Heart left ventricle (tissue), 16 donors: ENCODE measurements around the gene CXXC5. TPM values are rescaled to one million over a fixed set of nuclear protein-coding genes. Genes with fewer than 3 reads are reported as not detected.
A peak's percentile ranks its signal among the peaks of the same experiment; 100 is the strongest.

ENCODE experiments used
- ATAC-seq, 4 donors: fragments of 200-7000 bp; cut with Tn5 transposase; one replicate each; pipeline ENCODE4 v1.9.1; 2020 to 2022; ENCODE audit warnings: moderate library complexity in 4 of 4, mild to moderate bottlenecking in 3 of 4, moderate number of reproducible peaks in 1 of 4
- DNase-seq, 5 donors: peaks; one replicate each; pipeline ENCODE4 v3.0.0-alpha.2; 2020
- H3K27ac ChIP-seq, 12 donors: fragments of 200-600 bp; sonication (generic) in 4 of 12; one replicate each; pipeline versions ENCODE4 v1.5.0 to v1.8.0; 2016 to 2022; ENCODE audit warnings: mild to moderate bottlenecking in 2 of 12
- H3K27me3 ChIP-seq, 9 donors: fragments of 200-600 bp; sonication (generic) in 2 of 9; one replicate each; pipeline versions ENCODE4 v1.5.1 to v1.8.0; 2016 to 2022; ENCODE audit warnings: mild to moderate bottlenecking in 3 of 9
- H3K36me3 ChIP-seq, 9 donors: fragments of 200-600 bp; sonication (generic) in 2 of 9; one replicate each; pipeline versions ENCODE4 v1.5.0 to v1.8.0; 2018 to 2022; ENCODE audit warnings: mild to moderate bottlenecking in 2 of 9
- H3K4me1 ChIP-seq, 12 donors: fragments of 200-600 bp; sonication (generic) in 4 of 12; one replicate each; pipeline versions ENCODE4 v1.5.0 to v1.8.0; 2016 to 2022; ENCODE audit warnings: mild to moderate bottlenecking in 3 of 12
- H3K4me3 ChIP-seq, 12 donors: fragments of 200-600 bp; sonication (generic) in 4 of 12; one replicate each; pipeline versions ENCODE4 v1.5.0 to v1.8.0; 2017 to 2022; ENCODE audit warnings: mild to moderate bottlenecking in 9 of 12, moderate library complexity in 4 of 12
- H3K9me3 ChIP-seq, 12 donors: fragments of 200-600 bp; sonication (generic) in 4 of 12; one replicate each; pipeline versions ENCODE4 v1.5.0 to v1.8.0; 2016 to 2022; ENCODE audit warnings: mild to moderate bottlenecking in 1 of 12
- CTCF ChIP-seq, 12 donors: fragments of 200-600 bp; sonication (generic) in 4 of 12; IDR thresholded peaks; one replicate each; pipeline versions ENCODE4 v1.5.0 to v1.8.0; 2018 to 2022; ENCODE audit warnings: antibody characterized with exemption in 12 of 12, mild to moderate bottlenecking in 5 of 12
- POLR2A ChIP-seq, 2 donors: fragments of 450-650 bp; IDR thresholded peaks; one replicate each; pipeline ENCODE4 v1.6.1; 2017; ENCODE audit warnings: antibody characterized with exemption in 2 of 2, mild to moderate bottlenecking in 2 of 2, moderate library complexity in 2 of 2
- WGBS, 4 donors: extraction: QIAGEN DNeasy Blood & Tissue Kit in 2 of 4; methylation state at CpG; one replicate each; pipeline versions ENCODE4 v1.1.5 to v1.1.7; 2013 to 2018; 5-methylcytosine and 5-hydroxymethylcytosine counted together
- intact Hi-C, 10 donors: fragments of 100-400 bp; cut with DNase I; formaldehyde crosslinking; loops; one replicate each; pipeline versions ENCODE4 v1.11.1 to v1.14.2; 2022
- polyA plus RNA-seq, 2 donors: library from polyadenylated mRNA; stranded (reverse); fragments of 200-250 nt; gene quantifications; one replicate each; pipeline ENCODE4 v1.2.3, GENCODE V29; 2013
- total RNA-seq, 9 donors: library from RNA; depleted of rRNA in 2 of 9; stranded (reverse); fragments of >200 nt in 2 of 9; fragmentation: NEBNext Ultra II Directional in 3 of 9; extraction: Animal tissue kit (Norgen Biotek cat#: 25700) in 3 of 9; gene quantifications; one replicate each; pipeline versions ENCODE4 v1.1.0 to v1.2.4, GENCODE V29; 2016 to 2023
- donor health status: ischemic (EF 13 %, LVEDD 7.1; RV severe dilation, severe dysfunction).
- donor health status: healthy with polysubstance abuse.
- donor health status: DM: no; HTN: yes; CAD: no.
- donor health status: DM: no; HTN: no; CAD: no.
- donor health status: ischemic (EF 25% LVEDD 6.9; RV normal size, moderate dysfunction).
- donor health status: ischemic (EF 25% LVEDD 5.7; RV mildly dilated, moderate dysfunction).
- donor health status: healthy.
- donor health status: DM: yes; HTN: yes; CAD: no.
- donor health status: ischemic (EF 35%, LVEDD 5.7; RV mildly dilated, moderate dysfunction).
- donor health status: nonischemic (EF 11% LVEDD 7.7; RV severe dilation, severe dysfunction).
- donor health status: DM: yes; HTN: yes; CAD: no.
- donor health status: PGD.
- donor health status: ischemic (EF 29% LVEDD 5.4; RV normal size, mild dysfunction).
- donor health status: nonischemic (EF 23%, LVEDD 6.1; RV moderate dilation, normal function).

The CXXC5 gene
- total and polyA plus RNA-seq, 11 donors: 29.8 to 74.6 (median 36.3) TPM

DNA sequence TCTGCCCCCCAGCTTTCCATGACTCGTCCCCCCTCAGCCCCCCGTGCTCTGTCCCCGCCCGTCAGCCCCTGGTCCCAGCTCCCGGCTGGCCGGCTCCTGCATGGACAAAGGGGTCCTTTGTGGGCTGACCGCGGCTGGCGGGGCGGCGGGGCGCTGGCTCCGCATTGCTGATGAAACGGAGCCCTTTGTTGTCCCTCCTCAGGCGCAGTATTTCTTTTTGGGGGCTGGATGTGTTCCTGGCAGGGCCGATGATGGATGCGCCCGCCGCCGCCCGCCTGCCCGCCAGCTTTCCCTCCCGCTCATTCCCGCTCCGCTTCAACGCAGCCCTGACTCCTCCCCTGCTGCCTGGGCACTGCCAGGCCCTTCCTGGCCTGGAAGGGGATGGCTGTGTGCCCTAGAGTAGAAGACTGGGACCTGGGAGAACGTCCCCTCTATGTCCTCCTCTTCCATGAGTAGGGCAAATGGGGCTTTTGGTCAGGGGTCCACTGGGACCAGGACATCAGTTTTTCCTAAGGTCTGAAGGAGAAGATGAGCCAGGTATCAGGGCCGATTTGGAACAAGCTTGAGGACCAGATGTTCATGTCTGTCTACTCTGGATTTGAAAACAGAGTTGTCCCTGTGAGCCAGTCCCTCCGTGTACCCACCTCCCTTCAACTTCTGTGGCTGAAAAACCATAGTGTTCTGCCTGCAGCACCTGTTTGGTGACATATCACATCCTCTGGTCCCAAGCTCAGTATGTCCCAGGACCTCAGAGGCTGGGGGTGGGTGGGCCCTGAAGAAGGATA, 29.0 kb downstream of the CXXC5 start:
- TF ChIP-seq POLR2A (IDR thresholded peaks at IDR 0.05) (no peak), CTCF (IDR thresholded peaks at IDR 0.05) (no peak)
- DNase-seq: no peak
- ATAC-seq: peak; percentile 31 to 59 (median 42)
- Histone ChIP-seq H3K9me3 (no peaks in the 10 kb centered on the region), H3K36me3 (peaks cover 0 to 24% (median 16%) of the 10 kb centered on the region in 9 donors), H3K4me1 (peaks cover 6 to 76% (median 53%) of the 10 kb centered on the region in 12 donors), H3K27me3 (no peaks in the 10 kb centered on the region), H3K4me3 (no peak overlapping the region), H3K27ac (peak overlapping the region; percentile 5 to 90 (median 68))
- 71 to 78% (median 75%) methylated on average over 29 of the region's 29 CpGs for WGBS, 4 donors
- intact Hi-C loops: no loop called here

DNA sequence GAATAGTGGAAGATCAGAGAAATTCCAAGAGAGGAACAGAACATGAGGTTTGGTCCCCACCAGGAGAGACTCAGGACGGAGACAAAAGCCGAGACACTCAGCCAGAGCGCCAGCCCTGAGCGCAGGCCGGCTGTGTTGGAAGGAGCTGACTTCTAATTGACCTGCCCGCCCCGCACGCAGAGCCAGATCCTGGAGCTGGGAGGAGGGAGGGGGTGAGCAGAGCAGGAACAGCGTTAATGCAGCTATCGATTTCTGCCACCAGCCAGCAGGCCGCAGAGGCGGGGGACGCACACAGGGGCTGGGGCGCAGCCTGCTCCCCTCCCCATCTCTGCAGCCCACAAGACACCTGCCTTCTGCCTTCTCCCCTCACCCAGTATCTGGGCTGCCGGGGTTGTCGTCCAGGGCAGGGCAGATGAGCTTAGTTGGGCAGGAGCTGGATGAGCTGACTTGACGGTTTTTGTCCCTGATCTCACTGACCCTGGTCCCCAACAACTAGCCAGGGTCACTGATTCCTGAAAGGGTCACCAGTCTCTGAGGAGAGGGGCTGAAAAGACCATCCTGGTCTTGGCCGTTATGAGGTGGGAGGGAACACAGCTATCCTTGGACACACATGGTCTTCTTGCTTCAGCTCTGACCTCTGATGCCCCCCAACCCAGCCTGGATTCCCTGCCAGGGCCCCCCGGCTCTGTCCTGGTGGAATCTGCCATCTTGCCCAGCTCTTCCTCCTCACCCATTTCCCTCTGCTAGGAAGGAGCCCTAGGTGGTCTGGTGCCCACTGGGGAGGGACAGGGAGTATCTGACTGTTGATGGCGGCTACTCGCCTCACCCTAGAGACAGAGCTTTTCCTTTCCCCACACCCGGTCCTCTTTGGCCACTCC, 29.8 kb downstream of the CXXC5 start:
- H3K4me3 ChIP-seq: no peak overlapping the region

DNA sequence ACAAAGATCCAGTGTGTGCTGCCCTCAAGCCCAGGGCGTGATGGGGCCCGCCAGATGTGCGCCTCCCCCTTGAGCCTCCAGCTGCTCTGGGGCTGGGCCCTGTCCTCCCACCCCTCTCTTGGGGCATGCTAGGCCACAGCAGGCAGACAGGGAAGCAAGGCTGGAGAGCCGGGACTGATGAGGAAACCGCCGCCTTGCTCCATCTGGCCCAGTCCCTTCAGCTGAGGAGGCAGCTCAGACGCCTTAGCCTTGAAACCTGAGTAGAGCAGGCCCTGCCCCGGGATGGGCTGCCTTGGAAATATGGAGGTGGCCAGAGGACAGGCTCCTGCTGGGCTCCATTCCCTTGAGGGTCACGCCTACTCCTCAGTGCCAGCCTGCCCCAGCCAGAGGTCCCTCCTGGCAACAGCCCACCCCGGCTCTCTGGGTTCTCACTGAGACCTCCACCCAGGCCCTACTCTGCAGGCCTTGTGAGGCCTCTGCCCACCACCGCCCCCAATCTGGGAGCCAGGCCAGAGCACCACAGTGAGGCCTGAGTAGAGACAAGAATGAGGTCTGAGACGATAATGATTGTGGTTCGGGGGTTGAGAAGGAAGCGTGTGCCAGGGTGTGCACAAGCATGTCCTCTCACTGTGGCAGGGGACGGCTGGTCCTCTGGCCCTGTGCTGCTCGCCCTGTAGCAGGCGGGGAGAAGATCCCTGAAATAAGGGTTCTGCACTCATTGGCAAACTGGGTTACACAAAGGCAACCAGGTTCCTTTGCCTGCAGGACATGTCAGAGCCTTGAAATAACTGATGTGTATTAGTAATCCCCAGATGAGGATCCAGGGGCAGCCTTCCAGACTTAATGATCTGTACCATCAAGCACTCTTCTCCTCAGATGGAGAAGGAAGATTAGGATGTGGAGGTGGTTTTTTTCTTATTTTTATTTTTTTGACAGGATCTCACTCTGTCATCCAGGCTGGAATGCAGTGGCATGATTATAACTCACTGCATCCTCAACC, 30.9 kb downstream of the CXXC5 start:
- ATAC-seq (peak in 3 of 4 donors; percentile 37 to 50 (median 44)), DNase-seq (peak in 1 of 5 donors; percentile 55)
- no peak for TF ChIP-seq POLR2A (IDR thresholded peaks at IDR 0.05)
- TF ChIP-seq CTCF (IDR thresholded peaks at IDR 0.05): no peak
- Histone ChIP-seq H3K9me3 (no peaks in the 10 kb centered on the region), H3K27ac (peak overlapping the region in 9 of 12 donors; percentile 50 to 90 (median 70)), H3K4me3 (no peak overlapping the region), H3K36me3 (peaks cover 0 to 38% (median 34%) of the 10 kb centered on the region in 9 donors), H3K27me3 (no peaks in the 10 kb centered on the region), H3K4me1 (peaks cover 6 to 65% (median 37%) of the 10 kb centered on the region in 12 donors)
- intact Hi-C loops: no loop called here
- whole genome bisulfite sequencing, 4 donors: 65 to 77% (median 68%) methylated on average over 9 to 17 of the region's 17 CpGs

More for the DNA sequence above, 29.8 kb downstream of the CXXC5 start:
- Histone ChIP-seq H3K4me1 (peaks cover 6 to 73% (median 46%) of the 10 kb centered on the region in 12 donors), H3K27me3 (no peaks in the 10 kb centered on the region), H3K9me3 (no peaks in the 10 kb centered on the region), H3K27ac (peak overlapping the region; percentile 5 to 90 (median 68)), H3K36me3 (peaks cover 0 to 32% (median 23%) of the 10 kb centered on the region in 9 donors)
- DNase-seq (peak in 4 of 5 donors; percentile 24 to 79 (median 63)), ATAC-seq (peak; percentile 71 to 81 (median 72))
- 36 to 63% (median 47%) methylated on average over 20 to 22 of the region's 22 CpGs for WGBS, 4 donors
- intact Hi-C loops: no loop called here
- TF ChIP-seq CTCF (IDR thresholded peaks at IDR 0.05): no peak
- no peak for TF ChIP-seq POLR2A (IDR thresholded peaks at IDR 0.05)
